HFF-Myc (cell line): Measurements from ENCODE around the gene RAB10.
A peak's percentile ranks its signal among the peaks of the same experiment; 100 is the strongest.

Source experiments
- DNase-seq: peaks from one replicate; pipeline ENCODE4 v3.0.0-alpha.2; 2011; ENCODE audit warnings: low read depth; ENCODE audit errors: extremely low read depth
- H3K4me3 ChIP-seq: replicated peaks from 2 replicates; pipeline ENCODE4 v1.5.1; 2011; ENCODE audit warnings: low read depth, mild to moderate bottlenecking, control low read depth, low read length
- CTCF ChIP-seq: IDR thresholded peaks from 2 replicates; pipeline ENCODE4 v1.5.1; 2012; ENCODE audit warnings: mild to moderate bottlenecking, low read depth, low read length, control low read depth; ENCODE audit errors: missing control alignments

RAB10 gene

DNA sequence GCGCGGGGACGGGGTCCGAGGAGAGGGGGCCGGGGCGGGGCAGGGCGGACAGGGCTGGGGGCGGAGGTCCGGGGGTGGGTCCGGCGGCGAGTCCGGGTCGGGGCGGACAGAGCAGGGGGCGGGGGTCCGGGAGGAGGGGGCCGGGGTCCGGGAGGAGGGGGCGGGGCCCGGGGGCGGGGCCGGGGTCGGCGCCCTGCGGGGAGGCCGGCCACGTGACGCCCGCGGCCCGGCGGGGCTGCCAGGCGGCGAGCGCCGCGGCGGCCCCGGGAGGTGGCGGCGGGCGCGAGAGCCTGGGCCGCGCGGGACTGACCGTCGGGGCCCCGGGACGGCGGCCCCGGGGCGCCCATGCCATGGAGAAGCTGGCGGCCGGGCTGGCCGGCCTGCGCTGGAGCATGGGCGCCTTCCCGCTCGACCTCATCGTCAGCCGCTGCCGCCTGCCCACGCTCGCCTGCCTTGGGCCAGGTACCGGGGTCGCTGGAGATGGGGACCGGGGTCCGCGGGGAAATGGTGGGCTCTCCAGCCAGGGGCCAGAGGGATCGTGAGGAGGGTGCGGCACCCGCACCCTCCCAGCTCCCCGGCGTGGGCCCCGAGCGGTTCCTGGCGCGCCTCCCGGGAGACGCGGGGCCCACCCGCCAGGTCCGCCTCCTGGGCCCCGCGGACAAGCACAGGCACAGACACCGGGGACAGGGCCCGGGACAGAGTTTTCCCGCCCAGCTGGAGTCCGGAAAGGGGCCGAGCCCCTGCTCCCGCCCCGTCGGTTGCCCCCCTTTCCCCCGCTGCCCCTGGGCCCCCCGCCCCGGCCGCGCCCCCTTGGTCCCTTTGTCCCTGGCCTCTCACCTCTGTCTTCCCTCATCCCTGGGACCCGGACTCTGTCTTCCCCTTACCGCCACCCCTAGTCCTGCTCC is 139.2 kb downstream of the RAB10 start, which contains the start of gene GAREM2:
GAREM2 (plus strand) TSS at position 218 of the 905 bp plus-strand sequence; CDS start at position 351, 133 bp downstream.
- TF ChIP-seq CTCF = no peak
- H3K4me3 ChIP-seq = peak within 1 kb of the TSS; percentile 31
- DNase-seq = no peak

DNA sequence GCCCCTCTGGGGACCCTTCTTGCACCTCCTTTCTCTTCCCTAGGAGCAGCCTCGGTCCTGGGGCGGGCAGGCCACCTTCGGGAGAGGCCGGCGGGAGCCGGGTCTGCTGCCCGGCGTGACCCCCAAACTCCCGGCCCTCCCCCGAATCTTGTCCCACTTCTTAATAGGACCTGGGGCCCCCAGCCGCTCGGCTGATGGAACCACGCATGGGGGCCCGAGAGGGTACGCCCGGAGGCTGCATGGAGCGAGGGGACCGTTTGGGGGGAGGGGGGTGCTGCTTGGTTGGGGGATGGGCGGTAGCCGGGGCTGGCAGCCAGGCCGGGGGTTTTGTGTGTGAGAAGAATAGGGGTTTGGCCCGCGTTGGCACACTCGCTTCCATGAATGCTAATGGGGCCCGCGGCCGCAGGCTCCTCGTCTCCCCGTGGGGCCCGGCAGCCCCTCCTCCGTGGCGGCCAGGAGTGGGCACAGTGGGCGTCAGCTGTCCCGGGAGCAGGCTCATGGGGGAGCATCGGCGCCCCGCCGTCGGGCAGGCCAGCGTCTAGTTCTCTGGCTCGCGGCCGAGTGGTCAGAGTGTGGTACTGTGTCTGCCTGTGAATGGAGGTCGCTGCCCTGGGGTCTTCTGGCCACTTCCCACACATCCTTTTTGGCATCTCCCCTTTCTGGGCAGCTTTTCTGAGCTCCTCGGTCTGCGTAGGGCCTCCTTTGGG is 140.0 kb downstream of the RAB10 start:
- no peak for TF ChIP-seq CTCF
- DNase-seq = no peak
- H3K4me3 ChIP-seq = peak overlapping the region; percentile 31

- H3K4me3 ChIP-seq = no peak overlapping the region
- DNase-seq = no peak
- no peak for TF ChIP-seq CTCF
These were observed 141.0 kb downstream of the RAB10 start for GRCh38 chr2:26174691-26175465.

DNA sequence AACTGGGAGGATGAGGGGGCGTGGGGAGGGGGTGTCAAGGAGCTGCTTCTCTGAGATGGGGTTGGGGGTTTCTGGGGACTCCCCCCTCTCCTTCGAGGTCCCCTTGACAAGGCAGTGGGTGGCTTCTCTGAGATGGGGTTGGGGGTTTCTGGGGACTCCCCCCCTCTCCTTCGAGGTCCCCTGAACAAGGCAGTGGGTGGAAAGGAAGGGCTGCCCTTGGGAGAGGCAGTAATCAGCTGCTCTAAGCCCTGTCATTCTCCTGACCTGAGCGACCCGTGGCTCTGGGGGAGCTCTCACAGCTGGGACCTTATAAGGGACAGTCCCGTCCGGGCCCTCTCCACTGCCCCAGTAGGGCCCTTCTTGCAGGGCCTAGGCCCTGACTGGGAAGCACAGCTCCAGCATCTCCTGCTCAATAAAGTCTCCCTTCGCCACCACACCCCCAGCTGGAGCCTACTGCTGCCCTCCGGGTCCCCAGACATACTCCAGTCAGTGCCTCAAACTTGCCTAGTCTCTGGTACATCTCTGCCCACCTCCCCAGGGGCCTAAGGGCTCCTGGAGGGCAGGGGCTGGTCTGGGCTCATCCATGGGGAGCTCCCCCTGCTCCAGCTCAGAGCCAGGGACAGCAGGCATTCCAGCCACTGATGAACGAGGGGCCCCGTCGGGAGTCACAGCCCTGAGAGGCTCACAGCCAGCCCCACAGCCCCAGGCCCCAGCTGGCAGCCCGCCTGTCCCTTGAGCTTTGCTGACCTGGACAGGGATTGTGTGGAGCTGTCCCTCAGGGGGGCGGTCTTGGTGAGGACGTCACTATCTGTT is 141.8 kb downstream of the RAB10 start:
- no peak for DNase-seq
- no peak overlapping the region for H3K4me3 ChIP-seq
- no peak for TF ChIP-seq CTCF

GRCh38 chr2:26176279-26176615 is 142.4 kb downstream of the RAB10 start:
- DNase-seq = no peak
- no peak overlapping the region for H3K4me3 ChIP-seq
- no peak for TF ChIP-seq CTCF

DNA sequence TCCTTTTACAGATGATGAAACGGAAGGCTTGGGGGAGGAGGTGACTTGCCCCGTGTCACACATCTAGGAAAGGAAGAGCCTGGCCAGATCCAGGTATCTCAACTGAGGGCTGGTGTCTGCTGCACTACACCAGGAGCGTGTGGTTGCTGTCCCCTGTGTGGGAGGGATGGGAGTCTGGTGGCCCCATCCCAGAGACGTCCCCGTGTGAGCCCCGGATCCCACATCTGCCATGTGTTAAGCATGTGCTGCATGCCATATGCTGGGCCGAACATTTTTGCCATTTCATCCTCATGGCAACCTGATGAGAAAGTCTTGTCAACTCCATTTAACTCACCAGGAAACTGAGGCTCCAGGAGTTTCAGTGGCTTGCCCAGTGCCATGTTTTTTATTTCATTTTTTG is 143.2 kb downstream of the RAB10 start:
- DNase-seq = no peak
- no peak for TF ChIP-seq CTCF
- no peak overlapping the region for H3K4me3 ChIP-seq
